ENCODE data around the gene MARCHF9. TPM values are rescaled to one million over a fixed set of nuclear protein-coding genes. Genes with fewer than 3 reads are reported as not detected.

The MARCHF9 gene
- total RNA-seq, 1 donor from 2014 or later, result 20.0 TPM

DNA sequence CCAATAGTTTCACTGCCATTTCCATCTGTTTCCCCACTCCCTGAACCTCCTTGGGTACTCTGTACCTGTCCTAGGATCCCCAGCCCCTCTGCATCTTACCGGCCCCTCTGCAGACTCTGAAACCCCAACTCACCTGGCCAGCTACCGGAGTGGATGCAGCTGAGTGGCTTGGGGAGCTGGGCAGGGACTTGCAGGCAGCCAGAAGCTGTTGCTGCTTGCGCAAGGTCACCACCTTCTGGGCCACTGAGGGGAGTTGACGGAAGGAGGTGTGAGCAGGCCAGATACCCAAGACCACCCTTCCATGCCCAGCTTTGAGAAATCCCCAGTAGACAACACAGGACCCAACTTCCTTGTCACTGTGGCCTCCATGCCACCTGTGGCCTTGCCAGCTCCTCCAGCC is 22.6 kb upstream of the MARCHF9 start:
- Histone ChIP-seq H3K27me3 (ENCODE audit: low read depth) (peaks cover 44% of the 10 kb centered on the region), H3K4me3 (no peak overlapping the region), H3K27ac (no peak overlapping the region), H3K4me1 (peaks cover 18% of the 10 kb centered on the region), H3K36me3 (peaks cover 9% of the 10 kb centered on the region), H3K9me3 (no peaks in the 10 kb centered on the region)
- TF ChIP-seq, protein P1, sequence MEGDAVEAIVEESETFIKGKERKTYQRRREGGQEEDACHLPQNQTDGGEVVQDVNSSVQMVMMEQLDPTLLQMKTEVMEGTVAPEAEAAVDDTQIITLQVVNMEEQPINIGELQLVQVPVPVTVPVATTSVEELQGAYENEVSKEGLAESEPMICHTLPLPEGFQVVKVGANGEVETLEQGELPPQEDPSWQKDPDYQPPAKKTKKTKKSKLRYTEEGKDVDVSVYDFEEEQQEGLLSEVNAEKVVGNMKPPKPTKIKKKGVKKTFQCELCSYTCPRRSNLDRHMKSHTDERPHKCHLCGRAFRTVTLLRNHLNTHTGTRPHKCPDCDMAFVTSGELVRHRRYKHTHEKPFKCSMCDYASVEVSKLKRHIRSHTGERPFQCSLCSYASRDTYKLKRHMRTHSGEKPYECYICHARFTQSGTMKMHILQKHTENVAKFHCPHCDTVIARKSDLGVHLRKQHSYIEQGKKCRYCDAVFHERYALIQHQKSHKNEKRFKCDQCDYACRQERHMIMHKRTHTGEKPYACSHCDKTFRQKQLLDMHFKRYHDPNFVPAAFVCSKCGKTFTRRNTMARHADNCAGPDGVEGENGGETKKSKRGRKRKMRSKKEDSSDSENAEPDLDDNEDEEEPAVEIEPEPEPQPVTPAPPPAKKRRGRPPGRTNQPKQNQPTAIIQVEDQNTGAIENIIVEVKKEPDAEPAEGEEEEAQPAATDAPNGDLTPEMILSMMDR (IDR thresholded peaks at IDR 0.05), result no peak
- intact Hi-C loops (cut with DNase I), result no loop called here
- ATAC-seq, result no peak
- DNase-seq, result no peak

DNA sequence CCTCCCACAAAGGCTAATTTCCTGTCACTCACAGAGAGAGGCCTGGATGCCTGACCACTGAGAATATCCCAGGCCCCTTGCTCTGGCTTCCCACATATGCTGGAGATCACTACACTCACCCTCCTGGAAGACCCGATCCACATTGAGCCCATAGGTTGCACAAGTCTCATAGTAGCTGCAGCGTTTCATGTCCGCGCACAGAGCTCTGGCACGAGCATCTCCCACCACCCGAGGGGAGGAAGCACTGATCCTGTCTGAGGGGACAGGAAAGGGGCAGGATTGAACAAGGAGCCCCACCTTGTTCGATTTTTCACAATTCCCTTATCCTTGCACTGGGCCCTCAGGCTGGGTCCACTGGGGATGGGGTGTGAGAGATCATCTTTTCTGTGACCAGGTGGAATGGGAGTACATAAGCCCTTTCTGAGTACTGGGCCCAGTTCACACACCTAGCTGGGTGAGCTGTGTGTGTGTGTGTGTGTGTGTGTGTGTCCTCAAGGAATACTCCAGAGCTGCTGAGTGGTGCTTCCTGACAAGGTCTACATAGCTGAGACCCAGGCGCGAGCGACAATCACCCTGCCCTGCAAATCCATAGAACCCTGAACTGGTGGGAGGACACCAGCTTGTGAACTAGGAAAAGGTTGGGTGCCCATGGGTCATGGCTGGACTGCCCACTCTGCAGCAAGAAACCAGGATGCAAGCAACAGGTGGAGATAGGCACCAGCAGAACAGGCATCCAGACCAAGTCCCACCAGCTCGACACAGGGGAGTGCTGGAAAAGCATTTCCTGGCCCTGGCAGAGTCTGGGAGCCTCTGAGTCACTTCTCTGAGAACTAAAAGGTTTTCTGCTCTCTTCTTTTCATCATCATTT is 21.9 kb upstream of the MARCHF9 start:
- no peak overlapping the region for H3K4me3 ChIP-seq
- no peaks in the 10 kb centered on the region for H3K9me3 ChIP-seq
- H3K27ac ChIP-seq, result no peak overlapping the region
- intact Hi-C loops (cut with DNase I), result no loop called here
- ATAC-seq (no peak), DNase-seq (no peak)
- H3K36me3 ChIP-seq, result peaks cover 9% of the 10 kb centered on the region
- peaks cover 25% of the 10 kb centered on the region for H3K4me1 ChIP-seq
- H3K27me3 ChIP-seq (ENCODE audit: low read depth), result peaks cover 51% of the 10 kb centered on the region
- TF ChIP-seq, protein P1 (IDR thresholded peaks at IDR 0.05), result no peak

- Histone ChIP-seq H3K36me3 (peaks cover 9% of the 10 kb centered on the region), H3K4me3 (no peak overlapping the region), H3K4me1 (peaks cover 30% of the 10 kb centered on the region), H3K9me3 (no peaks in the 10 kb centered on the region), H3K27me3 (ENCODE audit: low read depth) (peaks cover 59% of the 10 kb centered on the region), H3K27ac (no peak overlapping the region)
- intact Hi-C loops (cut with DNase I), result no loop called here
- TF ChIP-seq, protein P1 (IDR thresholded peaks at IDR 0.05), result no peak
- ATAC-seq, result no peak
- DNase-seq, result no peak
Measured at GRCh38 chr12:57733928-57734327, 21.0 kb upstream of the MARCHF9 start.

GRCh38 chr12:57734591-57734990 is 20.3 kb upstream of the MARCHF9 start:
- no peak overlapping the region for H3K4me3 ChIP-seq
- ATAC-seq (no peak), DNase-seq (no peak)
- H3K9me3 ChIP-seq, result no peaks in the 10 kb centered on the region
- H3K36me3 ChIP-seq, result peaks cover 9% of the 10 kb centered on the region
- peaks cover 36% of the 10 kb centered on the region for H3K4me1 ChIP-seq
- intact Hi-C loops (cut with DNase I), result no loop called here
- TF ChIP-seq, protein P1 (IDR thresholded peaks at IDR 0.05), result no peak
- no peak overlapping the region for H3K27ac ChIP-seq
- peaks cover 64% of the 10 kb centered on the region for H3K27me3 ChIP-seq (ENCODE audit: low read depth)

DNA sequence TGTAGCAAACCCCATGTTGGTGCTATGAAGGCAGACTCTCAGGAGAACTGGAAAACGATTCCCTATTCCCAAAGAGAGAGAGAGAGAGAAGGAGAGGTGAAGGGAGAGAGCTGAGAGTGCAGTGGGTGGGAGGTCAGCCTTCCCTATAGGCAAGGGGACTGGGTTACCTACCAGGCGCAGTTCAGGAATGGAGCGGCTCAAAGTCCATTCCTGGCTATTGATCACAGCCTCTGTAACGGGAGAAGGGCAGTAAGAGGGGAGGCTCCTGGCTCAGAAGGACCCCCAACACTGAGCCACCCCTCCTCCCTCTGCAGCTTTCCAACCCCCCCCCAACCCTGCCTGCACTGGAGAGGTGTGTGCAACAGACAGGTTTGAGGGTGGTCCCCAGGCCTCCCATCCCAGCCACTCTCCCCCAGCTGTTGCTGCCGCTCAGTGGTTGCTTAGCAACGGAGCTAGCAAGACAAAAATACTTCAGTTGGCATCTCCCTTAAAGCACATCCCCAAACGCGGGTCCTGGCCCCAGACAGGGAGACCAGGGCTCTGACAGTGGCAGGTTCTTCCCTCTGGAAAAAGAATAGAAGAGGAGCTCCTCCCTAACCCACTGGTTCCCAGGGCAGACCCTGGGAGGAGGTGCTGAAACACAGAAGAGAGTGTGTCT is 19.6 kb upstream of the MARCHF9 start:
- H3K27me3 ChIP-seq (ENCODE audit: low read depth), result peaks cover 66% of the 10 kb centered on the region
- TF ChIP-seq, protein P1 (IDR thresholded peaks at IDR 0.05), result no peak
- no peak for ATAC-seq
- H3K4me3 ChIP-seq, result no peak overlapping the region
- H3K4me1 ChIP-seq, result peaks cover 36% of the 10 kb centered on the region
- no peaks in the 10 kb centered on the region for H3K9me3 ChIP-seq
- intact Hi-C loops (cut with DNase I), result no loop called here
- H3K36me3 ChIP-seq, result peaks cover 9% of the 10 kb centered on the region
- DNase-seq, result no peak
- H3K27ac ChIP-seq, result no peak overlapping the region
